Tibial nerve (tissue), 3 donors: ENCODE measurements around the gene SLAMF9.

Source experiments
- CTCF ChIP-seq, 5 experiments: fragments of 200-600 bp in 3 of 5; fragments of 450-650 bp in 2 of 5; sonication (generic) in 3 of 5; IDR thresholded peaks; one replicate each; pipeline ENCODE4 v1.5.1; 2016 to 2019; ENCODE audit warnings: antibody characterized with exemption in 5 of 5, mild to moderate bottlenecking in 3 of 5, moderate library complexity in 2 of 5
- POLR2A ChIP-seq, 2 donors: fragments of 450-650 bp; IDR thresholded peaks; one replicate each; pipeline ENCODE4 v1.6.1; 2017; ENCODE audit warnings: antibody characterized with exemption in 2 of 2, mild to moderate bottlenecking in 2 of 2, moderate library complexity in 2 of 2

GRCh38 chr1:159915571-159916241 lies 38.3 kb downstream of the SLAMF9 start:
- no peak for TF ChIP-seq CTCF (IDR thresholded peaks at IDR 0.05)
- no peak for TF ChIP-seq POLR2A (IDR thresholded peaks at IDR 0.05)
